Kidney (tissue), 14 donors: Measurements from ENCODE around the gene PDZK1. TPM values are rescaled to one million over a fixed set of nuclear protein-coding genes. Genes with fewer than 3 reads are reported as not detected.

Source experiments
- DNase-seq, 5 donors: peaks; one replicate each; pipeline ENCODE4 v3.0.0-alpha.2; 2013 to 2020
- FAIRE-seq: peaks from 2 replicates; lab custom pipeline; 2012; peaks lifted over from hg19 to GRCh38; lab: Jason Lieb, UNC
- H3K27ac ChIP-seq, 2 donors: one replicate each; pipeline ENCODE4 v1.7.0; 2013; ENCODE audit warnings: low read depth in 2 of 2, low read length in 2 of 2, inconsistent platforms in 1 of 2
- H3K27me3 ChIP-seq: one replicate; pipeline ENCODE4 v1.7.1; 2013; ENCODE audit warnings: low read length, inconsistent platforms; ENCODE audit not compliant: control insufficient read depth, insufficient read depth
- H3K36me3 ChIP-seq, 3 donors: one replicate each; pipeline versions ENCODE4 v1.7.0 to v1.7.1; 2013; ENCODE audit warnings: low read length in 3 of 3, control low read depth in 1 of 3, inconsistent platforms in 1 of 3; ENCODE audit not compliant: insufficient read depth in 3 of 3, control insufficient read depth in 2 of 3
- H3K4me1 ChIP-seq, 3 donors: one replicate each; pipeline versions ENCODE4 v1.7.0 to v1.7.1; 2013; ENCODE audit warnings: low read length in 3 of 3, inconsistent platforms in 1 of 3, low read depth in 1 of 3; ENCODE audit not compliant: control insufficient read depth in 2 of 3, insufficient read depth in 2 of 3
- H3K4me3 ChIP-seq, 3 donors: one replicate each; pipeline versions ENCODE4 v1.7.0 to v1.8.1; 2013; ENCODE audit warnings: low read length in 3 of 3, control low read depth in 1 of 3, inconsistent platforms in 1 of 3
- H3K9ac ChIP-seq, 3 donors: one replicate each; pipeline versions ENCODE4 v1.7.0 to v1.7.1; 2013; ENCODE audit warnings: low read length in 3 of 3, control low read depth in 1 of 3, inconsistent platforms in 1 of 3
- H3K9me3 ChIP-seq, 3 donors: one replicate each; pipeline versions ENCODE4 v1.7.0 to v1.7.1; 2013; ENCODE audit warnings: low read length in 3 of 3, control low read depth in 1 of 3, inconsistent platforms in 1 of 3; ENCODE audit not compliant: control insufficient read depth in 2 of 3, insufficient read depth in 1 of 3
- CTCF ChIP-seq: IDR thresholded peaks from 3 replicates; pipeline ENCODE4 v1.5.1; 2012; ENCODE audit warnings: mild to moderate bottlenecking, moderate library complexity, borderline replicate concordance; ENCODE audit not compliant: insufficient read depth; ENCODE audit errors: extremely low read depth
- intact Hi-C: fragments of 100-400 bp; cut with DNase I; formaldehyde crosslinking; loops from one replicate; pipeline ENCODE4 v1.11.1; 2022
- polyA plus RNA-seq: library from polyadenylated mRNA; stranded (reverse); fragments of 350-450 nt; fragmentation: Illumina TruSeq; extraction: RNeasy Lipid Tissue Mini Kit (QIAGEN cat#74804); gene quantifications from one replicate; pipeline ENCODE4 v1.2.3, GENCODE V29; 2014; ENCODE audit warnings: low read depth, low replicate concordance; ENCODE audit not compliant: insufficient read depth
- total RNA-seq: library from RNA; stranded (reverse); fragmentation: NEBNext Ultra II Directional; extraction: Animal tissue kit (Norgen Biotek cat#: 25700); gene quantifications from one replicate; pipeline ENCODE4 v1.2.1, GENCODE V29; 2021
- donor health status: control.
- donor health status: control.
- donor health status: control.
- donor health status: control.
- donor health status: control.
- donor health status: DM: yes; HTN: yes; CAD: no.
- donor health status: Normal renal cell carcinoma (clear cell type).

Gene PDZK1
- total and polyA plus RNA-seq, 2 donors from 2014 or later = 152 to 659 TPM

DNA sequence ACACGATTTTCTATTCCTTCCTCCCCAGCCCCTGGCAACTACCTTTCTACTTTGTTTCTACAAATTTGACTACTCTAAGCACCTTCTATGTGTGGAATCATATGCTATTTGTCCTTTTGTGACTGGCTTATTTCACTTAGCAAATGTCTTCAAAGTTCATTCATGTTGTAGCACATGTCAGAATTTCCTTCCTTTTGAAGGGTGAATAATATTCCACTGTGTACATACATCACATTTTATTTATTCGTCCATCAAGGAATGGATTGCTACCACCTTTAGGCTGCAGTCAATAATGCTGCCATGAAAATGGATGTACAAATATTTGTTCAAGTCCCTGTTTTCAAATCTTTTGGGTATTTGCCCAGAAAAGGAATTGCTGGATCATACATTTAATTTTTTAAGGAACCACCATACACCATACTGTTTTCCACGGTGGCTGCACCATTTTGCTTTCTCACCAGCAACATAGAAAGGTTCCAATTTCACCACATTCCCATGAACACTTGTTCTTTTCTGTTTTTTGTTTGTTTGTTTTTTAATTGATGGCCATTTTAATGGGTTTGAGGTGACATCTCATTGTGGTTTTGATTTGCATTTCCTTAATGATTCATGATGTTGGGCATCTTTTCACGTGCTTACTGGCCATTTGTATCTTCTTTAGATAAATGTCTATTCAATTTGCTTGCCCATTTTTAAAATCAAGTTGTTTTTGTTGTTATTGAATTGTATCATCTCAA lies 3.3 kb upstream of the PDZK1 start:
- no peak overlapping the region for H3K9ac ChIP-seq
- H3K4me1 ChIP-seq = peaks cover 4 to 35% (median 31%) of the 10 kb centered on the region in 3 donors
- no peak for DNase-seq
- no peaks in the 10 kb centered on the region for H3K36me3 ChIP-seq
- intact Hi-C loops = no loop called here
- no peak for FAIRE-seq
- no peaks in the 10 kb centered on the region for H3K9me3 ChIP-seq
- TF ChIP-seq CTCF = no peak
- no peaks in the 10 kb centered on the region for H3K27me3 ChIP-seq
- no peak overlapping the region for H3K4me3 ChIP-seq
- peak overlapping the region; percentile 87 to 88 for H3K27ac ChIP-seq

GRCh38 chr1:145708063-145708462 lies 895 bp upstream of the PDZK1 start:
- Histone ChIP-seq H3K36me3 (peaks cover 0 to under 1% (median 0%) of the 10 kb centered on the region in 3 donors), H3K27ac (peak overlapping the region; percentile 66 to 88), H3K9me3 (no peaks in the 10 kb centered on the region), H3K4me3 (peak overlapping the region in 2 of 3 donors; percentile 4 to 6), H3K4me1 (peaks cover 4 to 23% (median 18%) of the 10 kb centered on the region in 3 donors), H3K9ac (peak overlapping the region in 2 of 3 donors; percentile 12 to 55), H3K27me3 (no peaks in the 10 kb centered on the region)
- FAIRE-seq (no peak), DNase-seq (peak in 1 of 5 donors; percentile 22)
- TF ChIP-seq CTCF = no peak
- intact Hi-C loops = no loop called here

GRCh38 chr1:145706086-145706664 lies 993 bp downstream of the PDZK1 start:
- Histone ChIP-seq H3K9ac (peak overlapping the region in 2 of 3 donors; percentile 20 to 68), H3K4me1 (peaks cover 0 to 17% (median 14%) of the 10 kb centered on the region in 3 donors), H3K27ac (peak overlapping the region; percentile 82 to 88), H3K36me3 (peaks cover 0 to 4% (median 0%) of the 10 kb centered on the region in 3 donors), H3K27me3 (no peaks in the 10 kb centered on the region), H3K9me3 (no peaks in the 10 kb centered on the region), H3K4me3 (peak overlapping the region; percentile 45 to 79 (median 74))
- intact Hi-C loops = no loop called here
- FAIRE-seq (no peak), DNase-seq (peak in 1 of 5 donors; percentile 24)
- no peak for TF ChIP-seq CTCF
